Measurements from ENCODE around the gene LARP4B. TPM values are rescaled to one million over a fixed set of nuclear protein-coding genes. Genes with fewer than 3 reads are reported as not detected.

Gene LARP4B
- total and polyA plus RNA-seq, 7 experiments from 2014 or later = 31.9 to 114 (median 93.5) TPM

DNA sequence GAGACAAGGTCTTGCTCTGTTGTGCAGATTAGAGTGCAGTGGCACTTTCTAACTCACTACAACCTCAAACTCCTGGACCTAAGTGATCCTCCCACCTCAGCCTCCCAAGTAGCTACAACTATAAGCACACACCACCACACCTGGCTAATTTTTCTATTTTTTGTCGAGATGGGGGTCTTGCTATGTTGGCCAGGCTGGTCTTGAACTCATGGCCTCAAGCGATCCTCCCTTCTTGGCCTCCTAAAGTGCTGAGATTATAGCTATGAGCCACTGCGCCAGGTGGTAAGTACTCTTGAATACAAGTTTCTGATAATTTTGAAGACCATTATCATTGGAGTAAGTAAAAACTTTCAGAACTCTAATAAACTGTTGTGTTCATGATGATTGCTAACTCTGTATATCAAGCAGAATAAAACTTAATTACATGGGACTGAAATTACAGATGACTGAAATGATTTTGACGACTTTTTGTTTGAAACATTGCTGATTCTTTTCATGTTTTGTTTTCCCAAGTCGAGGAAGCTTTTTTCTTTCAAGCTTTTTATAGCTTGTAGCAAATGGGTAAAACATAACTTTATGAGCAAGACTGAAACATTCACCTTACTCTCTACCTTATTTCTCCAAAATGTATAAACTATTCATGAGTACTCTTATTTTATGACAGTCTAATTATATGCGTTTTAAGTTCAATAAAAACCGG, 14.6 kb downstream of the LARP4B start:
- Histone ChIP-seq H3K27ac (ENCODE audit: low read depth, low read length) (no peak overlapping the region), H3K36me3 (ENCODE audit: control insufficient read depth in 2 of 3, insufficient read depth in 3 of 3, low read length in 3 of 3) (peaks cover 0 to 7% (median 3%) of the 10 kb centered on the region in 3 experiments), H3K4me3 (ENCODE audit: low read length) (no peak overlapping the region), H3K27me3 (ENCODE audit: control insufficient read depth in 2 of 2, insufficient read depth in 2 of 2, low read length in 2 of 2) (no peaks in the 10 kb centered on the region), H3K4me1 (ENCODE audit: control insufficient read depth in 2 of 2, insufficient read depth in 2 of 2, low read length in 2 of 2) (no peaks in the 10 kb centered on the region), H3K9me3 (ENCODE audit: control insufficient read depth in 2 of 3, low read length in 3 of 3) (no peaks in the 10 kb centered on the region)
- Mint-ChIP-seq H3K4me3 (no peak overlapping the region), H3K9me3 (no peaks in the 10 kb centered on the region), H3K27ac (no peak overlapping the region), H3K27me3 (no peaks in the 10 kb centered on the region), H3K36me3 (peaks cover 0 to 16% (median 3%) of the 10 kb centered on the region in 5 donors), H3K4me1 (peaks cover 8 to 48% (median 33%) of the 10 kb centered on the region in 7 donors)
- ATAC-seq (no peak), DNase-seq (no peak)
- intact Hi-C loops (cut with micrococcal nuclease) = no loop called here
- ChIA-PET CTCF (interaction anchor here (0.6 kb wide), 1 partner anchor 164 kb away, joined by 3 read pairs; no protein-coding TSS in a partner anchor), POLR2A (no interaction called here)

DNA sequence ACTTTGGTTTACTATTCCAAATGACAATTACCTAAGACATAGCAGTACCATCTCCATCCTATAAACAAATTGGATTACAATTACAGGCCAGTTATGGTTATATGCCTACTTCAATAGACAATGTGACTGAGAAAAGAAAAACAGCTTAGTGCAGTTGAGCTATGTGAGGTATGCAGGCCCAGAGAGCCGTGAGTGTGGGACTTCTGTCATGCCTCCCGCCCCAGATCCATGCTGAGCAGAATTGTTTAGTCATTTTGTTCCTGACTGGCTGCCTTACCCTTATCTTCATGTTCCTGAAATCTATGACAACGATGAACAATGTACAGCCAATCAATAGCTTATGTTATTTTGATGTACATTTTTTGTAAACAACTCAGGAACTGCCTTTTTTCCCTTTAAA, 21.7 kb downstream of the LARP4B start:
- Mint-ChIP-seq H3K4me1 (peaks cover 20 to 50% (median 37%) of the 10 kb centered on the region in 7 donors), H3K27me3 (no peaks in the 10 kb centered on the region), H3K36me3 (peaks cover 0 to 40% (median 5%) of the 10 kb centered on the region in 5 donors), H3K9me3 (no peaks in the 10 kb centered on the region), H3K27ac (peak overlapping the region in 7 of 9 donors; percentile 2 to 43 (median 17)), H3K4me3 (no peak overlapping the region)
- H3K4me1 ChIP-seq (ENCODE audit: control insufficient read depth in 2 of 2, insufficient read depth in 2 of 2, low read length in 2 of 2) = no peaks in the 10 kb centered on the region
- H3K4me3 ChIP-seq (ENCODE audit: low read length) = no peak overlapping the region
- DNase-seq (no peak), ATAC-seq (no peak)
- intact Hi-C loops (cut with micrococcal nuclease) = no loop called here
- H3K9me3 ChIP-seq (ENCODE audit: control insufficient read depth in 2 of 3, low read length in 3 of 3) = no peaks in the 10 kb centered on the region
- ChIA-PET POLR2A (interaction anchor here (0.7 kb wide), 1 partner anchor 11 kb away, joined by 4 read pairs; no protein-coding TSS in a partner anchor), CTCF (no interaction called here)
- peaks cover 0 to 37% (median 6%) of the 10 kb centered on the region in 3 experiments for H3K36me3 ChIP-seq (ENCODE audit: control insufficient read depth in 2 of 3, insufficient read depth in 3 of 3, low read length in 3 of 3)
- H3K27ac ChIP-seq (ENCODE audit: low read depth, low read length) = peak overlapping the region; percentile 20
- no peaks in the 10 kb centered on the region for H3K27me3 ChIP-seq (ENCODE audit: control insufficient read depth in 2 of 2, insufficient read depth in 2 of 2, low read length in 2 of 2)

GRCh38 chr10:905972-906371, 25.5 kb downstream of the LARP4B start:
- Histone ChIP-seq H3K36me3 (ENCODE audit: control insufficient read depth in 2 of 3, insufficient read depth in 3 of 3, low read length in 3 of 3) (peaks cover 0 to 22% (median 6%) of the 10 kb centered on the region in 3 experiments), H3K9me3 (ENCODE audit: control insufficient read depth in 2 of 3, low read length in 3 of 3) (no peaks in the 10 kb centered on the region), H3K4me3 (ENCODE audit: low read length) (no peak overlapping the region), H3K4me1 (ENCODE audit: control insufficient read depth in 2 of 2, insufficient read depth in 2 of 2, low read length in 2 of 2) (no peaks in the 10 kb centered on the region), H3K27ac (ENCODE audit: low read depth, low read length) (no peak overlapping the region), H3K27me3 (ENCODE audit: control insufficient read depth in 2 of 2, insufficient read depth in 2 of 2, low read length in 2 of 2) (no peaks in the 10 kb centered on the region)
- no peak for ATAC-seq
- DNase-seq = no peak
- H3K36me3 Mint-ChIP-seq = peaks cover 0 to 37% (median 15%) of the 10 kb centered on the region in 5 donors
- intact Hi-C loops (cut with micrococcal nuclease) = no loop called here
- H3K9me3 Mint-ChIP-seq = no peaks in the 10 kb centered on the region
- ChIA-PET CTCF (no interaction called here), POLR2A (no interaction called here)
- peaks cover 32 to 59% (median 52%) of the 10 kb centered on the region in 7 donors for H3K4me1 Mint-ChIP-seq
- no peak overlapping the region for H3K4me3 Mint-ChIP-seq
- H3K27me3 Mint-ChIP-seq = no peaks in the 10 kb centered on the region
- H3K27ac Mint-ChIP-seq = peak overlapping the region in 2 of 9 donors; percentile 44 to 46

DNA sequence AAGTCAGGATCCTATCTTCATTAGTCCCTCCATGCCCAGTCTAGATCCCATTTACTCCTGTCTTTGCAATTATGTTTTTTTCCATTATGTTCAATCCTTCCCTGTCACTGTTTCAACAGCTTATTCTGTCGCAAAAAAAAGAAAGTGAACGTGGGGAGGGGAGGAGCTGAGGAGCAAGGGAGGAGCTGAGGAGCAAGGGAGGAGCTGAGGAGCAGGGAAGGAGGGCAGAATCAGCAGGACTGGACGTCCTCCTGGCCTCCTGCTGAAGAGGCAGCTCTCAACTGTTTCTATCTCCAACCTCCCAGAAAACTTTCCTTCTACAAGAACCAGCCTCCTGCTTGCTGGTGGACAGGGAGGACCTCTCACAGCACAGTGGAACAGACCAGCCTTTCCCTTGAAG, 26.0 kb downstream of the LARP4B start:
- H3K4me3 ChIP-seq (ENCODE audit: low read length) = no peak overlapping the region
- Mint-ChIP-seq H3K4me1 (peaks cover 32 to 60% (median 52%) of the 10 kb centered on the region in 7 donors), H3K27ac (no peak overlapping the region), H3K4me3 (no peak overlapping the region), H3K27me3 (no peaks in the 10 kb centered on the region), H3K36me3 (peaks cover 0 to 37% (median 15%) of the 10 kb centered on the region in 5 donors), H3K9me3 (no peaks in the 10 kb centered on the region)
- ChIA-PET POLR2A (no interaction called here), CTCF (no interaction called here)
- H3K4me1 ChIP-seq (ENCODE audit: control insufficient read depth in 2 of 2, insufficient read depth in 2 of 2, low read length in 2 of 2) = no peaks in the 10 kb centered on the region
- H3K27me3 ChIP-seq (ENCODE audit: control insufficient read depth in 2 of 2, insufficient read depth in 2 of 2, low read length in 2 of 2) = no peaks in the 10 kb centered on the region
- intact Hi-C loops (cut with micrococcal nuclease) = no loop called here
- ATAC-seq = no peak
- no peak for DNase-seq
- H3K27ac ChIP-seq (ENCODE audit: low read depth, low read length) = no peak overlapping the region
- H3K9me3 ChIP-seq (ENCODE audit: control insufficient read depth in 2 of 3, low read length in 3 of 3) = no peaks in the 10 kb centered on the region
- peaks cover 0 to 18% (median 2%) of the 10 kb centered on the region in 3 experiments for H3K36me3 ChIP-seq (ENCODE audit: control insufficient read depth in 2 of 3, insufficient read depth in 3 of 3, low read length in 3 of 3)

GRCh38 chr10:904403-904802, 27.1 kb downstream of the LARP4B start:
- H3K27ac ChIP-seq (ENCODE audit: low read depth, low read length) = no peak overlapping the region
- peaks cover 0 to 29% (median 10%) of the 10 kb centered on the region in 5 donors for H3K36me3 Mint-ChIP-seq
- DNase-seq (no peak), ATAC-seq (no peak)
- no peaks in the 10 kb centered on the region for H3K9me3 ChIP-seq (ENCODE audit: control insufficient read depth in 2 of 3, low read length in 3 of 3)
- peaks cover 0 to 10% (median 0%) of the 10 kb centered on the region in 3 experiments for H3K36me3 ChIP-seq (ENCODE audit: control insufficient read depth in 2 of 3, insufficient read depth in 3 of 3, low read length in 3 of 3)
- H3K4me1 Mint-ChIP-seq = peaks cover 34 to 62% (median 51%) of the 10 kb centered on the region in 7 donors
- no peaks in the 10 kb centered on the region for H3K27me3 Mint-ChIP-seq
- H3K4me3 ChIP-seq (ENCODE audit: low read length) = no peak overlapping the region
- H3K9me3 Mint-ChIP-seq = no peaks in the 10 kb centered on the region
- CTCF ChIA-PET = no interaction called here
- H3K27me3 ChIP-seq (ENCODE audit: control insufficient read depth in 2 of 2, insufficient read depth in 2 of 2, low read length in 2 of 2) = no peaks in the 10 kb centered on the region
- H3K4me1 ChIP-seq (ENCODE audit: control insufficient read depth in 2 of 2, insufficient read depth in 2 of 2, low read length in 2 of 2) = no peaks in the 10 kb centered on the region
- intact Hi-C loops (cut with micrococcal nuclease) = no loop called here
- POLR2A ChIA-PET = no interaction called here
- no peak overlapping the region for H3K27ac Mint-ChIP-seq
- H3K4me3 Mint-ChIP-seq = no peak overlapping the region

DNA sequence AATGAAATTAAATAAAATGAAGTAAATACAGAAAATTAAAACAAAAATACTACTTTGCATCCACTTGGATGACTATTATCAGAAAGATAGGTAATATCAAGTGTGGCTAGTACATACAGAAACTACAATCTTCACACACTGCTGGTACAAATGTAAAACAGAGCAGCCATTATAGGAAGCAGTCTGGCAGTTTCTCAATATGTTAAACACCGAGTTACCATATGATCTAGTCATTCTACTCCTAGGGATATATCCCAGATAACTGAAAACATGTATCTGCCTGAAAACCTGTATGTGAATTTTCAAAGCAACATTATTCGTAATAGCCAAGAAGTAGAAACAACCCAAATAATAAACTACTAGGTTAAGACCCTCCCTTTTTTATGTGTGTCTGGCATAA, 33.4 kb downstream of the LARP4B start:
- H3K27ac Mint-ChIP-seq = no peak overlapping the region
- no peaks in the 10 kb centered on the region for H3K9me3 Mint-ChIP-seq
- peaks cover 0 to 13% (median 10%) of the 10 kb centered on the region in 5 donors for H3K36me3 Mint-ChIP-seq
- intact Hi-C loops (cut with micrococcal nuclease) = no loop called here
- H3K27ac ChIP-seq (ENCODE audit: low read depth, low read length) = no peak overlapping the region
- no peaks in the 10 kb centered on the region for H3K36me3 ChIP-seq (ENCODE audit: control insufficient read depth in 2 of 3, insufficient read depth in 3 of 3, low read length in 3 of 3)
- H3K27me3 Mint-ChIP-seq = no peaks in the 10 kb centered on the region
- ATAC-seq (no peak), DNase-seq (no peak)
- no peaks in the 10 kb centered on the region for H3K9me3 ChIP-seq (ENCODE audit: control insufficient read depth in 2 of 3, low read length in 3 of 3)
- H3K4me1 Mint-ChIP-seq = peaks cover 28 to 80% (median 67%) of the 10 kb centered on the region in 7 donors
- peaks cover 0 to 9% of the 10 kb centered on the region in 2 donors for H3K4me1 ChIP-seq (ENCODE audit: control insufficient read depth in 2 of 2, insufficient read depth in 2 of 2, low read length in 2 of 2)
- CTCF ChIA-PET = no interaction called here
- H3K4me3 Mint-ChIP-seq = no peak overlapping the region
- H3K27me3 ChIP-seq (ENCODE audit: control insufficient read depth in 2 of 2, insufficient read depth in 2 of 2, low read length in 2 of 2) = no peaks in the 10 kb centered on the region
- no peak overlapping the region for H3K4me3 ChIP-seq (ENCODE audit: low read length)
- POLR2A ChIA-PET = no interaction called here

GRCh38 chr10:896982-897381, 34.5 kb downstream of the LARP4B start:
- no peak overlapping the region for H3K27ac ChIP-seq (ENCODE audit: low read depth, low read length)
- H3K27ac Mint-ChIP-seq = peak overlapping the region in 1 of 9 donors; percentile 55
- intact Hi-C loops (cut with micrococcal nuclease) = no loop called here
- DNase-seq (no peak), ATAC-seq (no peak)
- H3K4me1 Mint-ChIP-seq = peaks cover 25 to 76% (median 60%) of the 10 kb centered on the region in 7 donors
- H3K4me3 ChIP-seq (ENCODE audit: low read length) = no peak overlapping the region
- CTCF ChIA-PET = interaction anchor here (0.7 kb wide), 1 partner anchor 276 kb away, joined by 3 read pairs; no protein-coding TSS in a partner anchor
- H3K36me3 Mint-ChIP-seq = peaks cover 0 to 13% (median 8%) of the 10 kb centered on the region in 5 donors
- no peaks in the 10 kb centered on the region for H3K9me3 Mint-ChIP-seq
- H3K36me3 ChIP-seq (ENCODE audit: control insufficient read depth in 2 of 3, insufficient read depth in 3 of 3, low read length in 3 of 3) = no peaks in the 10 kb centered on the region
- H3K27me3 Mint-ChIP-seq = no peaks in the 10 kb centered on the region
- no peaks in the 10 kb centered on the region for H3K27me3 ChIP-seq (ENCODE audit: control insufficient read depth in 2 of 2, insufficient read depth in 2 of 2, low read length in 2 of 2)
- H3K4me3 Mint-ChIP-seq = peak overlapping the region in 1 of 10 donors; percentile 4
- H3K9me3 ChIP-seq (ENCODE audit: control insufficient read depth in 2 of 3, low read length in 3 of 3) = no peaks in the 10 kb centered on the region
- POLR2A ChIA-PET = interaction anchor here (0.7 kb wide), 1 partner anchor 12 kb away, joined by 3 read pairs; no protein-coding TSS in a partner anchor
- peaks cover 0 to 9% of the 10 kb centered on the region in 2 donors for H3K4me1 ChIP-seq (ENCODE audit: control insufficient read depth in 2 of 2, insufficient read depth in 2 of 2, low read length in 2 of 2)
